Left renal cortex interstitium (tissue), 4 donors: Measurements from ENCODE around the gene PAIP2. TPM values are rescaled to one million over a fixed set of nuclear protein-coding genes. Genes with fewer than 3 reads are reported as not detected.

Source experiments
- DNase-seq, 4 donors: peaks; one replicate each; pipeline ENCODE4 v3.0.0-alpha.2; 2013; ENCODE audit warnings: low read depth in 4 of 4, low spot score in 2 of 4, missing footprints in 1 of 4
- polyA plus RNA-seq, 4 donors: library from polyadenylated mRNA; unstranded; fragments of 120-200 nt; gene quantifications; one replicate each; pipeline ENCODE4 v1.2.1, GENCODE V29; 2013; ENCODE audit not compliant: insufficient read length in 4 of 4

The PAIP2 gene
- polyA plus RNA-seq, 4 donors = 152 to 194 (median 167) TPM

- no peak for DNase-seq
Observed at GRCh38 chr5:139390639-139391569, 49.2 kb downstream of the PAIP2 start.

- no peak for DNase-seq
Observed at GRCh38 chr5:139391570-139392323, 50.1 kb downstream of the PAIP2 start.

- DNase-seq = no peak
Observed at GRCh38 chr5:139392324-139392677, 50.6 kb downstream of the PAIP2 start.

GRCh38 chr5:139392678-139393496 is 51.2 kb downstream of the PAIP2 start:
- DNase-seq = no peak

- DNase-seq = no peak
Observed at GRCh38 chr5:139393497-139394122, 52.0 kb downstream of the PAIP2 start.

GRCh38 chr5:139394123-139394653 is 52.5 kb downstream of the PAIP2 start:
- DNase-seq = no peak

- DNase-seq = no peak
Observed at GRCh38 chr5:139394654-139395566, 53.3 kb downstream of the PAIP2 start, which contains the start of gene PROB1. Gene PROB1, minus strand, starts transcription at chr5:139395104. Its CDS starts 23 bp downstream, at chr5:139395081.

- DNase-seq = no peak
Observed at GRCh38 chr5:139395844-139396640, 54.4 kb downstream of the PAIP2 start.

GRCh38 chr5:139396691-139397090 is 55.0 kb downstream of the PAIP2 start:
- DNase-seq = no peak

- DNase-seq = no peak
Observed at GRCh38 chr5:139397921-139398320, 56.3 kb downstream of the PAIP2 start.

GRCh38 chr5:139399501-139400121 is 58.0 kb downstream of the PAIP2 start:
- DNase-seq = no peak

- DNase-seq = no peak
Observed at GRCh38 chr5:139401546-139401945, 59.9 kb downstream of the PAIP2 start.

GRCh38 chr5:139402561-139403158 is 61.0 kb downstream of the PAIP2 start:
- DNase-seq = no peak

GRCh38 chr5:139403418-139403786 is 61.7 kb downstream of the PAIP2 start:
- DNase-seq = no peak

- peak; percentile 93 to 97 (median 96) for DNase-seq
Observed at GRCh38 chr5:139403787-139404483, 62.3 kb downstream of the PAIP2 start, which contains the start of gene SPATA24. Gene SPATA24, minus strand, starts transcription at chr5:139404089. Its CDS starts 29 bp downstream, at chr5:139404060.

- DNase-seq = no peak
Observed at GRCh38 chr5:139404484-139404840, 62.8 kb downstream of the PAIP2 start.

- DNase-seq = no peak
Observed at GRCh38 chr5:139406963-139407362, 65.3 kb downstream of the PAIP2 start.
